H1 (cell line): ENCODE results near the gene VPS35. TPM values are rescaled to one million over a fixed set of nuclear protein-coding genes. Genes with fewer than 3 reads are reported as not detected.
"Not testable (repeated sequence)": the region's sequence is repeated elsewhere in the genome, so short reads cannot be mapped to it uniquely, and the experiment has no call there.

Experiments used
- CTCF ChIA-PET: fragments of 300-600 bp; sonication (Branson Sonifier 250); formaldehyde crosslinking; loops from one replicate; lab custom pipeline; 2021; ENCODE audit not compliant: partially characterized antibody; lab: Charles Lee
- POLR2A ChIA-PET: fragments of 300-600 bp; sonication (Branson Sonifier 250); formaldehyde crosslinking; loops from one replicate; lab custom pipeline; 2021; ENCODE audit warnings: inconsistent platforms; ENCODE audit not compliant: partially characterized antibody; lab: Charles Lee
- DNase-seq, 2 experiments: peaks; one replicate each; pipeline versions ENCODE4 v3.0.0 to v3.0.0-alpha.2; 2010 to 2022; ENCODE audit warnings: low spot score in 2 of 2, low read depth in 1 of 2, mixed read lengths in 1 of 2
- FAIRE-seq: peaks from 2 replicates; lab custom pipeline; 2011; peaks lifted over from hg19 to GRCh38; lab: Jason Lieb, UNC
- H2AFZ ChIP-seq: 2 replicates; pipeline ENCODE4 v1.8.1; 2012; ENCODE audit warnings: low read length, inconsistent platforms
- H2AK5ac ChIP-seq: 2 replicates; pipeline ENCODE4 v1.6.1; 2013; ENCODE audit warnings: low read depth, low read length
- H2BK120ac ChIP-seq: replicated peaks from 2 replicates; pipeline ENCODE3; 2013; ENCODE audit warnings: low read depth, low read length, inconsistent platforms
- H2BK12ac ChIP-seq: 2 replicates; pipeline ENCODE4 v1.6.1; 2013; ENCODE audit warnings: low read depth, low read length
- H2BK15ac ChIP-seq: 2 replicates; pipeline ENCODE4 v1.6.1; 2013; ENCODE audit warnings: low read length
- H2BK20ac ChIP-seq: 2 replicates; pipeline ENCODE4 v1.6.1; 2013; ENCODE audit warnings: low read length
- H2BK5ac ChIP-seq: 2 replicates; pipeline ENCODE4 v1.6.1; 2013; ENCODE audit warnings: low read depth, low read length
- H3K14ac ChIP-seq: 2 replicates; pipeline ENCODE4 v1.6.1; 2013; ENCODE audit warnings: inconsistent platforms; ENCODE audit not compliant: insufficient read length
- H3K18ac ChIP-seq: 2 replicates; pipeline ENCODE4 v1.6.1; 2013; ENCODE audit warnings: low read length; ENCODE audit errors: extremely low read depth
- H3K23ac ChIP-seq: 2 replicates; pipeline ENCODE4 v1.6.1; 2013; ENCODE audit warnings: inconsistent platforms; ENCODE audit not compliant: insufficient read length
- H3K23me2 ChIP-seq: 2 replicates; pipeline ENCODE4 v1.6.1; 2013; ENCODE audit warnings: low read depth, low read length
- H3K27ac ChIP-seq: 2 replicates; pipeline ENCODE4 v1.6.1; 2011; ENCODE audit warnings: low read depth, low read length, inconsistent platforms
- H3K27me3 ChIP-seq, 4 experiments: replicated peaks in 1 of 4; 1 replicate in 1 of 4; 2 replicates in 3 of 4; pipeline versions ENCODE4 v1.6.1 to v1.8.1; 2011 to 2013; ENCODE audit warnings: low read length in 3 of 4, mild to moderate bottlenecking in 3 of 4, inconsistent platforms in 2 of 4, mixed read lengths in 2 of 4, moderate library complexity in 1 of 4; ENCODE audit not compliant: control insufficient read depth in 3 of 4, insufficient read depth in 3 of 4; ENCODE audit errors: extremely low read depth in 1 of 4
- H3K36me3 ChIP-seq, 4 experiments: 2 replicates each; pipeline versions ENCODE4 v1.6.1 to v1.8.1; 2011 to 2013; ENCODE audit warnings: mild to moderate bottlenecking in 4 of 4, low read length in 3 of 4, moderate library complexity in 2 of 4, control low read depth in 1 of 4, inconsistent platforms in 1 of 4; ENCODE audit not compliant: insufficient read depth in 4 of 4, control insufficient read depth in 2 of 4
- H3K4ac ChIP-seq: replicated peaks from 2 replicates; pipeline ENCODE3; 2013; ENCODE audit warnings: low read length, low read depth, mixed read lengths, inconsistent platforms; ENCODE audit not compliant: insufficient read length
- H3K4me1 ChIP-seq, 4 experiments: replicated peaks in 1 of 4; 1 replicate in 1 of 4; 2 replicates in 3 of 4; pipeline versions ENCODE4 v1.6.1 to v1.8.1; 2011 to 2013; ENCODE audit warnings: low read length in 3 of 4, inconsistent platforms in 2 of 4, mixed read lengths in 1 of 4; ENCODE audit not compliant: insufficient read depth in 4 of 4, control insufficient read depth in 3 of 4
- H3K4me2 ChIP-seq, 2 experiments: 2 replicates each; pipeline versions ENCODE4 v1.6.1 to v1.8.1; 2011 to 2013; ENCODE audit warnings: low read depth in 2 of 2, low read length in 2 of 2, control low read depth in 1 of 2, inconsistent platforms in 1 of 2, mild to moderate bottlenecking in 1 of 2; ENCODE audit not compliant: insufficient read depth in 1 of 2
- H3K4me3 ChIP-seq, 4 experiments: fragments of 200-600, 300-600 bp in 1 of 4; sonication (generic), shearing (Covaris generic), sonication (Bioruptor Twin) in 1 of 4; 2 replicates each; pipeline versions ENCODE4 v1.5.1 to v1.8.1; 2011 to 2016; ENCODE audit warnings: low read length in 4 of 4, low read depth in 3 of 4, control low read depth in 2 of 4, inconsistent platforms in 2 of 4, mild to moderate bottlenecking in 2 of 4, mixed read lengths in 1 of 4, moderate library complexity in 1 of 4; ENCODE audit not compliant: insufficient read depth in 2 of 4; ENCODE audit errors: extremely low read depth in 1 of 4
- H3K56ac ChIP-seq: replicated peaks from 2 replicates; pipeline ENCODE3; 2013; ENCODE audit warnings: low read depth, mild to moderate bottlenecking, mixed read lengths, low read length, inconsistent platforms; ENCODE audit not compliant: insufficient read length
- H3K79me1 ChIP-seq: 2 replicates; pipeline ENCODE4 v1.6.1; 2013; ENCODE audit warnings: low read depth, low read length, control low read depth
- H3K79me2 ChIP-seq, 2 experiments: 2 replicates each; pipeline versions ENCODE4 v1.6.1 to v1.8.1; 2012 to 2013; ENCODE audit warnings: low read length in 2 of 2, mild to moderate bottlenecking in 2 of 2, inconsistent platforms in 1 of 2; ENCODE audit not compliant: insufficient read depth in 2 of 2, control insufficient read depth in 1 of 2
- H3K9ac ChIP-seq, 4 experiments: replicated peaks in 1 of 4; 1 replicate in 1 of 4; 2 replicates in 3 of 4; pipeline versions ENCODE4 v1.6.1 to v1.8.1; 2011 to 2013; ENCODE audit warnings: low read depth in 3 of 4, low read length in 3 of 4, control low read depth in 2 of 4, mild to moderate bottlenecking in 2 of 4, moderate library complexity in 2 of 4, inconsistent platforms in 1 of 4; ENCODE audit errors: extremely low read depth in 1 of 4
- H3K9me3 ChIP-seq, 2 experiments: 2 replicates each; pipeline versions ENCODE4 v1.6.1 to v1.8.1; 2012 to 2013; ENCODE audit warnings: mild to moderate bottlenecking in 2 of 2, moderate library complexity in 2 of 2, control low read depth in 1 of 2, inconsistent platforms in 1 of 2, low read depth in 1 of 2, low read length in 1 of 2, mixed read lengths in 1 of 2; ENCODE audit not compliant: insufficient read depth in 2 of 2
- H4K20me1 ChIP-seq, 2 experiments: replicated peaks in 1 of 2; 2 replicates each; pipeline versions ENCODE3 to v1.8.1; 2011 to 2013; ENCODE audit warnings: inconsistent platforms in 2 of 2, low read length in 2 of 2, mild to moderate bottlenecking in 1 of 2; ENCODE audit not compliant: insufficient read depth in 2 of 2, control insufficient read depth in 1 of 2
- H4K5ac ChIP-seq: 2 replicates; pipeline ENCODE4 v1.6.1; 2013; ENCODE audit warnings: low read length, low read depth, mixed read lengths, inconsistent platforms; ENCODE audit not compliant: insufficient read length
- H4K8ac ChIP-seq: 2 replicates; pipeline ENCODE4 v1.8.0; 2013; ENCODE audit warnings: mild to moderate bottlenecking, moderate library complexity, low read length, inconsistent platforms; ENCODE audit not compliant: insufficient read depth; ENCODE audit errors: extremely low read depth
- H4K91ac ChIP-seq: replicated peaks from 2 replicates; pipeline ENCODE3; 2013; ENCODE audit warnings: low read length, mixed read lengths, inconsistent platforms; ENCODE audit not compliant: insufficient read length
- WGBS, 2 experiments: shearing (Covaris generic) in 1 of 2; methylation state at CpG; one replicate each; pipeline versions ENCODE4 v1.1.6 to v1.1.7; 2013 to 2015; ENCODE audit warnings: low lambda C conversion rate in 2 of 2, mixed read lengths in 2 of 2, inconsistent platforms in 1 of 2, low coverage in 1 of 2, missing lambda C conversion rate in 1 of 2; ENCODE audit not compliant: insufficient replicate concordance in 2 of 2, insufficient coverage in 1 of 2, insufficient read length in 1 of 2; ENCODE audit errors: extremely low coverage in 1 of 2, missing lambda C conversion rate in 1 of 2; 5-methylcytosine and 5-hydroxymethylcytosine counted together
- polyA plus RNA-seq, 7 experiments: library from polyadenylated mRNA; depleted of rRNA in 3 of 7; stranded (reverse) in 5 of 7; unstranded in 2 of 7; fragments of >200 nt in 5 of 7; fragments of 200-250 nt in 2 of 7; gene quantifications; 1 replicate in 5 of 7; 2 replicates in 1 of 7; 4 replicates in 1 of 7; pipeline versions ENCODE4 v1.2.1 to v1.2.3, GENCODE V29; 2011 to 2013; ENCODE audit warnings: missing spikeins in 2 of 7, mixed read lengths in 2 of 7
- total RNA-seq: library from RNA; stranded (reverse); fragmentation: NEBNext Ultra II Directional; extraction: Animal tissue kit (Norgen Biotek cat#: 25700); gene quantifications from 2 replicates; pipeline ENCODE4 v1.2.1, GENCODE V29; 2021

VPS35 gene
- total and polyA plus RNA-seq, 2 of the 8 experiments (the other 6 are each of a cell fraction or from before 2014, with no cell fraction given), result 10.3 to 66.9 TPM

DNA sequence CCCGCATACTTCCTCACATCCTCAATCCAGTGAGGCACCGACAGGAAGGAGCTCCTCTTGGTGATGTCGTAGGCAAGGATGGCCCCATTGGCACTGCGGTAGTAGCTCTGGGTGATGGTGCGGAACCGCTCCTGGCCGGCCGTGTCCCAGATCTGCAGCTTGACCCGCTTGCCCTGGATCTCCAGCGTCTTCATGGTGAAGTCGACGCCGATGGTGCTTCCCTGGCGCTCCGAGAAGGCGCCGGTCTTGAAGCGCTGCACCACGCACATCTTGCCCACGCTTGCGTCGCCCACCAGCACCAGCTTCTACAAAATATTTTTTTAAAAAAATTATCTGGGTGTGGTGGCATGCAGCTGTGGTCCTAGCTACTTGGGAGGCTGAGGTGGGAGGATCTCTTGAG is 62.3 kb downstream of the VPS35 start:
- H3K27ac ChIP-seq, H3K4me3 ChIP-seq, H3K4me2 ChIP-seq, FAIRE-seq, H2BK5ac ChIP-seq, H3K23ac ChIP-seq, H4K5ac ChIP-seq, H3K79me2 ChIP-seq, H3K56ac ChIP-seq, H2BK15ac ChIP-seq, H3K18ac ChIP-seq, H2BK20ac ChIP-seq, H2BK120ac ChIP-seq, H2AK5ac ChIP-seq, H2BK12ac ChIP-seq, H3K9me3 ChIP-seq, H4K8ac ChIP-seq, H3K79me1 ChIP-seq, H4K20me1 ChIP-seq, H3K14ac ChIP-seq, H3K9ac ChIP-seq, H3K4ac ChIP-seq, H4K91ac ChIP-seq, H3K27me3 ChIP-seq, CTCF ChIA-PET, DNase-seq, H3K23me2 ChIP-seq, H2AFZ ChIP-seq, H3K36me3 ChIP-seq, H3K4me1 ChIP-seq: not testable (repeated sequence)
- POLR2A ChIA-PET, result interaction anchor here (0.6 kb wide), 1 partner anchor 52 kb away, joined by 3 read pairs; no protein-coding TSS in a partner anchor
- 93% methylated on average over 8 of the region's 22 CpGs; no CpG with 5 or more reads in 1 of the 2 experiments for WGBS, 2 experiments

DNA sequence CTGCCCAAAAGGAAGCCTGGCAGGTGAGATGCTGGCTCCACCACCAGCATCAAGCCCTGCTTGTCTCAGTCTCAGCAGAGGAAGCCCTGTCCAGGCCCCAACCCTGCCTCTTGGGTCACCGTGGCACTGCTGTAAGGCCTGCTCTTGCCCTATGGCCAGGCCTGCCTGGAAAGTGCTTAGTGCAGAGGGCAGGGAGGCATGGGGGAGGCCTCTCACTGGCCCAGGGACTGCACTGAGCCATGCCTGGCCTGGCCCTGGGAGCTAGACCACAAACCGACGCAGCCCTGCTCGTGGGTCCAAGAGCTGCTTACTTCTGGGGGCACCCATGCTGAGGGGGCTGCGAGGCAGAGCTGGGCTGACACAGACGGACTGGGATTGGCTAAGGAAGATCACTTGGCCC is 64.1 kb downstream of the VPS35 start:
- H3K27ac ChIP-seq, H3K36me3 ChIP-seq, POLR2A ChIA-PET, H3K14ac ChIP-seq, H2BK12ac ChIP-seq, H2AK5ac ChIP-seq, H3K4me2 ChIP-seq, H3K27me3 ChIP-seq, FAIRE-seq, H3K23me2 ChIP-seq, H2AFZ ChIP-seq, H3K4me3 ChIP-seq, H4K5ac ChIP-seq, DNase-seq, H3K56ac ChIP-seq, H3K18ac ChIP-seq, H2BK120ac ChIP-seq, H3K9me3 ChIP-seq, H3K79me1 ChIP-seq, H3K23ac ChIP-seq, CTCF ChIA-PET, H2BK5ac ChIP-seq, H3K4me1 ChIP-seq, H3K9ac ChIP-seq, H2BK20ac ChIP-seq, H4K91ac ChIP-seq, H2BK15ac ChIP-seq, H4K20me1 ChIP-seq, H4K8ac ChIP-seq, H3K4ac ChIP-seq: not testable (repeated sequence)
- WGBS, 2 experiments, result 86% methylated on average over 5 of the region's 6 CpGs; no CpG with 5 or more reads in 1 of the 2 experiments
- H3K79me2 ChIP-seq, result peaks cover 0 to 10% of the 10 kb centered on the region in 2 experiments; a peak in 3 of 4 replicates
